Bronchial epithelial cell (primary cell): ENCODE data around the gene ST8SIA5. TPM values are rescaled to one million over a fixed set of nuclear protein-coding genes. Genes with fewer than 3 reads are reported as not detected.
A peak's percentile ranks its signal among the peaks of the same experiment; 100 is the strongest.

Experiments
- DNase-seq: peaks from one replicate; pipeline ENCODE4 v3.0.0-alpha.2; 2010; ENCODE audit warnings: low read depth
- FAIRE-seq: peaks from 2 replicates; lab custom pipeline; 2011; peaks lifted over from hg19 to GRCh38; lab: Jason Lieb, UNC
- H3K27me3 ChIP-seq: 2 replicates; pipeline ENCODE4 v1.5.1; 2011; ENCODE audit warnings: low read length; ENCODE audit not compliant: control insufficient read depth, insufficient read depth
- H3K36me3 ChIP-seq: 2 replicates; pipeline ENCODE4 v1.5.1; 2011; ENCODE audit warnings: low read length; ENCODE audit not compliant: control insufficient read depth, insufficient read depth
- H3K4me3 ChIP-seq: 2 replicates; pipeline ENCODE4 v1.5.1; 2011; ENCODE audit warnings: mild to moderate bottlenecking, low read depth, low read length, control low read depth
- CTCF ChIP-seq: IDR thresholded peaks from 2 replicates; pipeline ENCODE4 v1.5.1; 2011; ENCODE audit warnings: mild to moderate bottlenecking, moderate library complexity, low read length, control low read depth, inconsistent platforms; ENCODE audit not compliant: insufficient read depth, severe bottlenecking
- total RNA-seq: library from RNA; depleted of rRNA; stranded (reverse); fragments of >200 nt; gene quantifications from 2 replicates; pipeline ENCODE4 v1.2.1, GENCODE V29; 2014

The ST8SIA5 gene
- total RNA-seq, 1 donor from 2014 or later: not detected

GRCh38 chr18:46652372-46652771 lies 104.5 kb downstream of the ST8SIA5 start:
- FAIRE-seq: no peak
- H3K36me3 ChIP-seq: no peaks in the 10 kb centered on the region
- DNase-seq: no peak
- H3K4me3 ChIP-seq: no peak overlapping the region
- no peaks in the 10 kb centered on the region for H3K27me3 ChIP-seq
- no peak for TF ChIP-seq CTCF

GRCh38 chr18:46650681-46651080 lies 106.2 kb downstream of the ST8SIA5 start:
- no peak overlapping the region for H3K4me3 ChIP-seq
- DNase-seq (no peak), FAIRE-seq (peak; percentile 50)
- H3K36me3 ChIP-seq: no peaks in the 10 kb centered on the region
- no peak for TF ChIP-seq CTCF
- no peaks in the 10 kb centered on the region for H3K27me3 ChIP-seq

GRCh38 chr18:46649071-46649862 lies 107.6 kb downstream of the ST8SIA5 start:
- no peaks in the 10 kb centered on the region for H3K36me3 ChIP-seq
- no peak for TF ChIP-seq CTCF
- DNase-seq: no peak
- no peaks in the 10 kb centered on the region for H3K27me3 ChIP-seq
- H3K4me3 ChIP-seq: no peak overlapping the region
- no peak for FAIRE-seq

- no peak for TF ChIP-seq CTCF
- DNase-seq (no peak), FAIRE-seq (no peak)
- Histone ChIP-seq H3K4me3 (no peak overlapping the region), H3K27me3 (no peaks in the 10 kb centered on the region), H3K36me3 (no peaks in the 10 kb centered on the region)
Observed at GRCh38 chr18:46646468-46646867, 110.4 kb downstream of the ST8SIA5 start.

GRCh38 chr18:46642561-46642960 lies 114.3 kb downstream of the ST8SIA5 start:
- Histone ChIP-seq H3K36me3 (no peaks in the 10 kb centered on the region), H3K4me3 (no peak overlapping the region), H3K27me3 (no peaks in the 10 kb centered on the region)
- FAIRE-seq: no peak
- no peak for TF ChIP-seq CTCF
- DNase-seq: no peak

GRCh38 chr18:46641917-46642316 lies 114.9 kb downstream of the ST8SIA5 start:
- no peak for TF ChIP-seq CTCF

More at GRCh38 chr18:46641917-46642316, 114.9 kb downstream of the ST8SIA5 start:
- Histone ChIP-seq H3K4me3 (no peak overlapping the region), H3K36me3 (no peaks in the 10 kb centered on the region), H3K27me3 (no peaks in the 10 kb centered on the region)
- FAIRE-seq (no peak), DNase-seq (no peak)
